OCI-LY3 (cell line): Measurements from ENCODE around the gene A3GALT2.

Source experiments
- CTCF ChIP-seq: fragments of 200-600, 300-600 bp; sonication (generic); IDR thresholded peaks from 2 replicates; pipeline ENCODE4 v1.5.1; 2014; ENCODE audit warnings: antibody characterized with exemption, low read length, low read depth
- EZH2phosphoT487 ChIP-seq: fragments of 200-600 bp; shearing (Covaris generic); IDR thresholded peaks from 2 replicates; pipeline ENCODE4 v1.6.1; 2018; ENCODE audit warnings: antibody characterized with exemption, mixed run types, low read depth

GRCh38 chr1:33300673-33301072 lies 20.2 kb downstream of the A3GALT2 start:
- TF ChIP-seq CTCF (no peak), EZH2phosphoT487 (no peak)
